ENCODE results near the gene ST6GAL1. TPM values are rescaled to one million over a fixed set of nuclear protein-coding genes. Genes with fewer than 3 reads are reported as not detected.

Gene ST6GAL1, protein sequence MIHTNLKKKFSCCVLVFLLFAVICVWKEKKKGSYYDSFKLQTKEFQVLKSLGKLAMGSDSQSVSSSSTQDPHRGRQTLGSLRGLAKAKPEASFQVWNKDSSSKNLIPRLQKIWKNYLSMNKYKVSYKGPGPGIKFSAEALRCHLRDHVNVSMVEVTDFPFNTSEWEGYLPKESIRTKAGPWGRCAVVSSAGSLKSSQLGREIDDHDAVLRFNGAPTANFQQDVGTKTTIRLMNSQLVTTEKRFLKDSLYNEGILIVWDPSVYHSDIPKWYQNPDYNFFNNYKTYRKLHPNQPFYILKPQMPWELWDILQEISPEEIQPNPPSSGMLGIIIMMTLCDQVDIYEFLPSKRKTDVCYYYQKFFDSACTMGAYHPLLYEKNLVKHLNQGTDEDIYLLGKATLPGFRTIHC
- 0.73 and 0.78 TPM in 2 replicates for total RNA-seq

DNA sequence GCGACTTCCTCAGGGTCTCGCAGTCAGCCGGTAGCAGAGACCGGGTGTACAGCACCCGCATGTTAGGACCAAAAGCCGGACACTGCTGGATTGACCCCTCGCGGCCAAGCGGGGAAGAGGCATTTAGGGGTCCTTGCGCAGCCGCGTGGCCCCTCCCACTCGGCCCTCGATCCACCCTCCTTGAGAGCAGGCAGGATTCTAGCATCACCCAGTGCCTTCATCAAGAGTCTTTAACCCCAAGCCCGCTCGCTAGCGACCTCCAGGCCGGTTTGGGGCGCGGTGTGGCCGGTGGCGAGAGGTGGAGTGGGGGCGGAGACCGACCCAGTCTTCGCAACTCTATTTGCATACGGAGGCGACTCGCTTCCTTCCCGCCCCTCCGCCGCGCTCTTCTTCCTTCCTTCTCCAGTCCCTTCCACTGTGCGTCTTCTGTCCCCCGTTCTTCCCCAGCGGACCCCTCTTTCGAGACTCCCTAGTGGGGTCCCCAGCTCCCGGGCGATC is at the start of gene ST6GAL1:
Gene ST6GAL1 (plus strand): TSS at position 384 of the 498 bp plus-strand sequence. CDS start 112,178 bp downstream, outside the sequence.

Other genes with a start within 250 kb of the ST6GAL1 start
- not detected in 2 replicates for gene KNG1, start 213.2 kb upstream of the ST6GAL1 start, total RNA-seq
- gene EIF4A2, start 146.9 kb upstream of the ST6GAL1 start, total RNA-seq = 344 and 390 TPM in 2 replicates
- 24.3 and 38.5 TPM in 2 replicates for gene RFC4, start 124.0 kb upstream of the ST6GAL1 start, total RNA-seq
- gene ADIPOQ, start 87.8 kb upstream of the ST6GAL1 start, total RNA-seq = not detected in 2 replicates
- 25.2 and 28.7 TPM in 2 replicates for gene RPL39L, start 209.0 kb downstream of the ST6GAL1 start, total RNA-seq

All from subcutaneous preadipocyte (primary cell).